Measurements from ENCODE around the gene LIMA1. TPM values are rescaled to one million over a fixed set of nuclear protein-coding genes. Genes with fewer than 3 reads are reported as not detected.

The LIMA1 gene
- total RNA-seq, 3 donors from 2014 or later: 155 to 364 (median 249) TPM

DNA sequence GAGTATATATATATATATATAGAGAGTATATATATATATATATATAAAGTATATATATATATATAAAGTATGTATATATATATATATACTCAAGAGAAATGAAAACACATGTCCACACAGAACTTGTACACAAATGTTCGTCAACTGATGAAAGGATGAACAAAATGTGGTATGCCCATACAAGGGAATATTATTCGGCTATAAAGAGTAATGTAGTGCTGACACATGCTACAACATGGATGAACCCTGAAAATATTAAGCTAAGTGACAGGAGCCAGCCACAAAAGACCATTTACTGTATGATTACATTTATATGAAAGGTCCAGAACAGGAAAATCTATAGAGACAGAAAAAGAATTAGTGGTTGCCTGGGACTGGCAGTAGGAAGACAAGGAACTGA, 19.5 kb downstream of the LIMA1 start:
- ATAC-seq (no peak), DNase-seq (no peak)
- Histone ChIP-seq H3K4me1 (ENCODE audit: low read depth) (peaks cover 16% of the 10 kb centered on the region), H3K4me3 (no peak overlapping the region), H3K9me3 (no peaks in the 10 kb centered on the region), H3K36me3 (ENCODE audit: low read depth) (no peaks in the 10 kb centered on the region)
- TF ChIP-seq, protein P1, sequence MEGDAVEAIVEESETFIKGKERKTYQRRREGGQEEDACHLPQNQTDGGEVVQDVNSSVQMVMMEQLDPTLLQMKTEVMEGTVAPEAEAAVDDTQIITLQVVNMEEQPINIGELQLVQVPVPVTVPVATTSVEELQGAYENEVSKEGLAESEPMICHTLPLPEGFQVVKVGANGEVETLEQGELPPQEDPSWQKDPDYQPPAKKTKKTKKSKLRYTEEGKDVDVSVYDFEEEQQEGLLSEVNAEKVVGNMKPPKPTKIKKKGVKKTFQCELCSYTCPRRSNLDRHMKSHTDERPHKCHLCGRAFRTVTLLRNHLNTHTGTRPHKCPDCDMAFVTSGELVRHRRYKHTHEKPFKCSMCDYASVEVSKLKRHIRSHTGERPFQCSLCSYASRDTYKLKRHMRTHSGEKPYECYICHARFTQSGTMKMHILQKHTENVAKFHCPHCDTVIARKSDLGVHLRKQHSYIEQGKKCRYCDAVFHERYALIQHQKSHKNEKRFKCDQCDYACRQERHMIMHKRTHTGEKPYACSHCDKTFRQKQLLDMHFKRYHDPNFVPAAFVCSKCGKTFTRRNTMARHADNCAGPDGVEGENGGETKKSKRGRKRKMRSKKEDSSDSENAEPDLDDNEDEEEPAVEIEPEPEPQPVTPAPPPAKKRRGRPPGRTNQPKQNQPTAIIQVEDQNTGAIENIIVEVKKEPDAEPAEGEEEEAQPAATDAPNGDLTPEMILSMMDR (IDR thresholded peaks at IDR 0.05): no peak
- intact Hi-C loops (cut with DNase I, micrococcal nuclease): no loop called here

- Histone ChIP-seq H3K36me3 (ENCODE audit: low read depth) (no peaks in the 10 kb centered on the region), H3K4me1 (ENCODE audit: low read depth) (peaks cover 31% of the 10 kb centered on the region), H3K9me3 (no peaks in the 10 kb centered on the region), H3K4me3 (no peak overlapping the region)
- no peak for DNase-seq
- TF ChIP-seq, protein P1 (IDR thresholded peaks at IDR 0.05): no peak
- intact Hi-C loops (cut with DNase I, micrococcal nuclease): no loop called here
- ATAC-seq: peak; percentile 11
Observed at GRCh38 chr12:50261654-50262053, 21.7 kb downstream of the LIMA1 start.

DNA sequence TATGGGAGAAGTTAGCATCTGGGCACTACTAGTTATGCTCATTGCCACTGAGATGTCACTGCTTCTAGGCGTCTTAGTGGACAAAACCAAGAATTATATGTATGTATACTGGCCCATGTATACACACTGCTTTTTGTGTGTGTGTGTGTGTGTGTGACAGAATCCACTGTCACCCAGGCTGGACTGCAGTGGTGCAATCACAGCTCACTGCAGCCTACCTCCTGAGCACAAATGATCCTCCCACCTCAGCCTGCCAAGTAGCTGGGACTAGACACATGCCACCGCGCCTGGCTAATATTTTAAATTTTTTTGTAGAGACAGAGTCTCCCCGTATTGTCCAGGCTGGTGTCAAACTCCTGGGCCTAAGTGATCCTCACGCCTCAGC, 25.2 kb downstream of the LIMA1 start:
- H3K4me1 ChIP-seq (ENCODE audit: low read depth): peaks cover 48% of the 10 kb centered on the region
- no peaks in the 10 kb centered on the region for H3K36me3 ChIP-seq (ENCODE audit: low read depth)
- intact Hi-C loops (cut with DNase I, micrococcal nuclease): no loop called here
- DNase-seq (peak in 1 of 3 donors; percentile 50), ATAC-seq (peak; percentile 56)
- TF ChIP-seq, protein P1 (IDR thresholded peaks at IDR 0.05): no peak
- no peak overlapping the region for H3K4me3 ChIP-seq
- no peaks in the 10 kb centered on the region for H3K9me3 ChIP-seq

DNA sequence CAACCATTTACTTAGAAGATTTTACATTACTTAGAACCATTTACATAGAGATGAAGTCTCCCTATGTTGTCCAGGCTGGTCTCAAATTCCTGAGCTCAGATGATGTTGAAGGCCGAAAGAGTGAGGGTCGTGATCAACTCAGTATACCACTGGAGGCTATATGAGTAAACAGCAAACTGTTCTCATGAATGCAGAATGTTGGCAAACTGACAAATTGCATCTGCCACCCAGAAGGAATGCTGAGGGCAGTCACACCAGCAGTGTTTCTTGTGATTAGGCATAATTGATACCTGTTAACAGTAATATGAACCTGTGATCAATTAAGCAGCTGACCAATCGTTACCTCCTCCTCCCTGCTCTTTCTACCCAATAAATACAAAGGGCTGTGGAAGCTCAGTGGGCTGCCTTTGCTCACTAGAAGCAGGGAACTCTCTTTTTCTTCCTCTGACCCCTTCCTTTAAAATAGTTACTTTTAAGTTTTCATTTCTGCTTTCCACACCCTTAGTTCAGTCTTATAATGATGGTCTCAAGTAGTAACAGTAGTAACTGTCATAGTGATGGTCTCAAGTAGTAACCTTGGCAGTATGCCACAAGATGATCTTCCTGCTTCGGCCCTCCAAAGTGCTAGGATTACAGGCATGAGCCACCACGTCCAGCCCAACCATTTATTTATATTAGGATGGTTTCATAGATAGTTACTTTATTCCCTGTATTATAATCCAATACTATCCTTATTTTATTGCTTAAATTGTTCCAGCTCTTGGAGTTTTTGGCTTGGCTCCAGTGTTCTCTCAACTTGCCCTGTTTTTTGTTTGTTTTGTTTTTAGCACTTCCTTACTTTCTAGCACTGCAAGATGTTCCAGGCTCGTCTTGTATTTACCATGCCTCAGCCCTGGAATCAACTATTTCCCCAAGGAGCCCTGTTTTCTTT, 25.8 kb downstream of the LIMA1 start:
- peaks cover 52% of the 10 kb centered on the region for H3K4me1 ChIP-seq (ENCODE audit: low read depth)
- TF ChIP-seq, protein P1 (IDR thresholded peaks at IDR 0.05): no peak
- intact Hi-C loops (cut with DNase I, micrococcal nuclease): no loop called here
- ATAC-seq: peak; percentile 52
- no peak overlapping the region for H3K4me3 ChIP-seq
- H3K9me3 ChIP-seq: no peaks in the 10 kb centered on the region
- peak in 1 of 3 donors; percentile 75 for DNase-seq
- H3K36me3 ChIP-seq (ENCODE audit: low read depth): no peaks in the 10 kb centered on the region

DNA sequence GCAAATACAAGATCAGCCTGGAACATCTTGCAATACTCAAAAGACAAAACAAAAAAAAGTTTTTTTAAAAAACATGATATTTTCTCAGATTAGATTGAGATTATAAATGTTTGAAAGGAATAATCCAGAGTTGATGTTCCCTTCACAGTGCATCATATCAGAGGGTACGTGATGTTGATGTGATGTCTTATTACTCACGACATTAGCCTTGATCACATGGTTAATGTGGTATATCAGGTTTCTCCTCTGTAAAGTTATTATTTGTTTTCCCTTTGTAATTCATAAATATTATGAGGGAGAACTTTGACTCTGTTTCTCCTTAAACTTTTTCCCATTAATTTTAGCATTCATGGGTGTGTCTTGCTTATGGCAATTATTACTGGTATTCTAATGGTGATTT, 26.6 kb downstream of the LIMA1 start:
- intact Hi-C loops (cut with DNase I, micrococcal nuclease): no loop called here
- Histone ChIP-seq H3K9me3 (no peaks in the 10 kb centered on the region), H3K36me3 (ENCODE audit: low read depth) (no peaks in the 10 kb centered on the region), H3K4me3 (no peak overlapping the region), H3K4me1 (ENCODE audit: low read depth) (peaks cover 59% of the 10 kb centered on the region)
- no peak for ATAC-seq
- TF ChIP-seq, protein P1 (IDR thresholded peaks at IDR 0.05): no peak
- no peak for DNase-seq

Measured in mucosa of descending colon (tissue), 3 donors.